22Rv1 (cell line): ENCODE measurements around the gene DUSP14.

ENCODE experiments used
- H3K27ac ChIP-seq: fragments of 450-650 bp; 2 replicates; pipeline ENCODE4 v1.5.1; 2017
- ZFX ChIP-seq: fragments of 450-650 bp; IDR thresholded peaks from 2 replicates; pipeline ENCODE4 v1.6.1; 2017; ENCODE audit warnings: antibody characterized with exemption, borderline replicate concordance
- TF ChIP-seq, protein P1 (sequence below): fragments of 450-650 bp; IDR thresholded peaks from 2 replicates; pipeline ENCODE4 v1.5.1; 2017; ENCODE audit warnings: mild to moderate bottlenecking

Gene DUSP14

GRCh38 chr17:37494401-37494831 is 4.7 kb downstream of the DUSP14 start:
- no peak overlapping the region for H3K27ac ChIP-seq
- TF ChIP-seq, protein P1, sequence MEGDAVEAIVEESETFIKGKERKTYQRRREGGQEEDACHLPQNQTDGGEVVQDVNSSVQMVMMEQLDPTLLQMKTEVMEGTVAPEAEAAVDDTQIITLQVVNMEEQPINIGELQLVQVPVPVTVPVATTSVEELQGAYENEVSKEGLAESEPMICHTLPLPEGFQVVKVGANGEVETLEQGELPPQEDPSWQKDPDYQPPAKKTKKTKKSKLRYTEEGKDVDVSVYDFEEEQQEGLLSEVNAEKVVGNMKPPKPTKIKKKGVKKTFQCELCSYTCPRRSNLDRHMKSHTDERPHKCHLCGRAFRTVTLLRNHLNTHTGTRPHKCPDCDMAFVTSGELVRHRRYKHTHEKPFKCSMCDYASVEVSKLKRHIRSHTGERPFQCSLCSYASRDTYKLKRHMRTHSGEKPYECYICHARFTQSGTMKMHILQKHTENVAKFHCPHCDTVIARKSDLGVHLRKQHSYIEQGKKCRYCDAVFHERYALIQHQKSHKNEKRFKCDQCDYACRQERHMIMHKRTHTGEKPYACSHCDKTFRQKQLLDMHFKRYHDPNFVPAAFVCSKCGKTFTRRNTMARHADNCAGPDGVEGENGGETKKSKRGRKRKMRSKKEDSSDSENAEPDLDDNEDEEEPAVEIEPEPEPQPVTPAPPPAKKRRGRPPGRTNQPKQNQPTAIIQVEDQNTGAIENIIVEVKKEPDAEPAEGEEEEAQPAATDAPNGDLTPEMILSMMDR: no peak
- no peak for TF ChIP-seq ZFX

GRCh38 chr17:37494971-37495370 is 5.3 kb downstream of the DUSP14 start:
- TF ChIP-seq ZFX: no peak
- TF ChIP-seq, protein P1: no peak
- no peak overlapping the region for H3K27ac ChIP-seq

DNA sequence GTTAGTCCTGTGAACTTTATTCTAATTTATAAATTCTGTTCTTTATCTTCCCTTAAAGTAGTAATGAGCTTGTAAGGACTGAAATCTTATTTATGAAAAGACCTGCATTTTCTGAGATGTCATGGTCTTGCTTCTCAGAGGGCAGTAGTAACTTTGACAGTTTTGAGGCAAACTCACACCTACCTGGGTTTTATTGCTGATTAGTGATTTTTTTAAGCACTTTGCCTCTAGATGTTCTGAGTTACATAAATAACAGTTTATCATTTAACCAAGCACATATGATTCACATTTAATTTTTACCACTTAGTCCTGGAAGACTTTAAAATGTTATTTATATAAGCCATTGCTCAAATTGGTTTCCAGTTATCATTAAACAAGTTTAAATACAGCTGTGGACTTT is 10.7 kb downstream of the DUSP14 start:
- TF ChIP-seq ZFX: no peak
- TF ChIP-seq, protein P1: no peak

DNA sequence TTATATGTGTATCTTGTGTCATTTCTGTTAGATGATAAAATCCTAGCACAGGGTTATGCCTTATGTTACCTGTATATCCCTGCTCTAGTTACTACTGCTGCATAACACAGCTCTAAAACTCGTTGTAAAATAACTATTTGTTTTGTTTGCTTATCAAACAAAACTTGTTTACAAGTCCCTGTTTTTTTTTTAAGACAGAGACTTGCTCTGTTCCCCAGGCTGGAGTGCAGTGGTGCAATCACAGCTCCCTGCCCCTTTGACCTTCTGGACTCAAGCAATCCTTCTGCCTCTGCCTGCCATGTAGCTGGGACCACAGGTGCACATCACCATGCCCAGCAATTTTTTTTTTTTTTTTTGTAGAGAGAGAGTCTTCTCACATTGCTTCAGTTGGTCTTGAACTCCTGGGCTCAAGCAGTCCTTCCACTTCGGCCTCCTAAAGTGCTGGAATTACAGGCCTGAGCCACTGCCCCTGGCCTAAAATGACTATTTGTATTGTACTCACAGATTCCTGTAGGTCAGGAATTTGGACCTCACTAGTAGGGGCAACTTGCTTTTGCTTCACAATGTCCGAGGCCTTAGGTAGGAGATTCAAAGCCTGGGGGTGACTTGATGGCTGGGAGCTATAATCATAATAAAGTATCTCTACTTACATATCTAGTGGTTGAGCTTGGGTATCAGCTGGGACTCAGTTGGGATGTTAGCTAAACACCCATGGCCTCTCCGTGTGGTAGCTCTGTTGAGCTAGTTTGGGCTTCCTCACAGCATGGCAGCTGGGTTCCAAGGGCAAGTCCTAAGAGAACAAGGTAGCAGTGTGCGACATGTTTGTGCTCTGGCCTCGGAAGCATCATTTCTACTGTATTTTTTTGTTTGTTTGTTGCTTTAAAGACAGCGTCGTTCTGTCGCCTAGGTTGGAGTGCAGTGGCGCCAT is 12.6 kb downstream of the DUSP14 start:
- H3K27ac ChIP-seq: peak overlapping the region; percentile 46
- no peak for TF ChIP-seq ZFX
- TF ChIP-seq, protein P1: no peak

More for the DNA sequence above, 10.7 kb downstream of the DUSP14 start:
- no peak overlapping the region for H3K27ac ChIP-seq

GRCh38 chr17:37503148-37503547 is 13.5 kb downstream of the DUSP14 start:
- TF ChIP-seq, protein P1: no peak
- no peak for TF ChIP-seq ZFX
- H3K27ac ChIP-seq: no peak overlapping the region

- TF ChIP-seq, protein P1: no peak
- no peak for TF ChIP-seq ZFX
- H3K27ac ChIP-seq: no peak overlapping the region
Measured at GRCh38 chr17:37505333-37505732, 15.6 kb downstream of the DUSP14 start.

DNA sequence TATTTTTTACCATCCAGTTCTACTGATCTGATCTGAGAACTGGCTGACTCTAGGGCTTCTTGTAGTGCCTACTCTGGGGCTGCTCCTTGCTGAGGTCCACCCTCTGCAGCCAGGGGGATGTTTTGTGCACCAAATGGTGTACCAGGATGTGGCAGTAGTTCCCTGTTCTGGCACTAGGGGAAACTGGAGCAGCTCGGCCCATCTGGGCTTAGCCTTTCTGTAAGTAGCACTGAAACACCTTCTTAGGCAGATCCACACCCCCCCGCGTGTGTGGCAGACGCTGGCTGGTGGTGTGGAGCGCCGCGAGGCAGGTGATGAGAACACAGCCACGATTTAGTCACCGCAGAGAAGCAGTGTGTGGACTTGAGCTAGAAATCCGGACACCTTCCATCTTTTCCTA is 17.0 kb downstream of the DUSP14 start:
- TF ChIP-seq ZFX: no peak
- TF ChIP-seq, protein P1: peak; percentile 51
- H3K27ac ChIP-seq: no peak overlapping the region
